Cerebellar nuclear complex (tissue), 1 donor: ENCODE measurements around the gene MC1R.
"Not testable (repeated sequence)": the region's sequence is repeated elsewhere in the genome, so short reads cannot be mapped to it uniquely, and the experiment has no call there.

Experiments used
- DNase-seq, 2 experiments: peaks; one replicate each; lab custom pipeline; 2025; lab: John Stamatoyannopoulos, UW

The MC1R gene

GRCh38 chr16:89935620-89936019 lies 17.0 kb downstream of the MC1R start:
- not testable (repeated sequence) for DNase-seq

GRCh38 chr16:89936034-89936433 lies 17.4 kb downstream of the MC1R start:
- DNase-seq: no peak

- no peak for DNase-seq
Measured at GRCh38 chr16:89936508-89936907, 17.8 kb downstream of the MC1R start.

- no peak for DNase-seq
Measured at GRCh38 chr16:89936981-89937380, 18.3 kb downstream of the MC1R start.

GRCh38 chr16:89938175-89938885 lies 19.7 kb downstream of the MC1R start:
- no peak for DNase-seq

GRCh38 chr16:89944773-89945172 lies 26.1 kb downstream of the MC1R start:
- no peak for DNase-seq

- DNase-seq: no peak
Measured at GRCh38 chr16:89945654-89946053, 27.0 kb downstream of the MC1R start.

- DNase-seq: no peak
Measured at GRCh38 chr16:89946515-89946914, 27.9 kb downstream of the MC1R start.

GRCh38 chr16:89949121-89949742 lies 30.6 kb downstream of the MC1R start:
- DNase-seq: no peak

GRCh38 chr16:89949756-89950155 lies 31.1 kb downstream of the MC1R start:
- DNase-seq: no peak

- no peak for DNase-seq
Measured at GRCh38 chr16:89951509-89951908, 32.8 kb downstream of the MC1R start.

GRCh38 chr16:89952049-89952448 lies 33.4 kb downstream of the MC1R start:
- DNase-seq: no peak

GRCh38 chr16:89952551-89952950 lies 33.9 kb downstream of the MC1R start:
- DNase-seq: no peak

GRCh38 chr16:89953671-89954406 lies 35.2 kb downstream of the MC1R start:
- no peak for DNase-seq

GRCh38 chr16:89954462-89954861 lies 35.8 kb downstream of the MC1R start:
- no peak for DNase-seq

GRCh38 chr16:89955001-89955685 lies 36.5 kb downstream of the MC1R start:
- DNase-seq: no peak

- no peak for DNase-seq
Measured at GRCh38 chr16:89956505-89957215, 38.0 kb downstream of the MC1R start.

- no peak for DNase-seq
Measured at GRCh38 chr16:89957216-89957785, 38.6 kb downstream of the MC1R start.

GRCh38 chr16:89958068-89958467 lies 39.4 kb downstream of the MC1R start:
- no peak for DNase-seq

GRCh38 chr16:89958596-89958995 lies 39.9 kb downstream of the MC1R start:
- DNase-seq: no peak

- no peak for DNase-seq
Measured at GRCh38 chr16:89960966-89961365, 42.3 kb downstream of the MC1R start.

- no peak for DNase-seq
Measured at GRCh38 chr16:89961920-89962319, 43.3 kb downstream of the MC1R start.
